ENCODE data around the gene SPAG17. TPM values are rescaled to one million over a fixed set of nuclear protein-coding genes. Genes with fewer than 3 reads are reported as not detected.
"Not testable (repeated sequence)": the region's sequence is repeated elsewhere in the genome, so short reads cannot be mapped to it uniquely, and the experiment has no call there.

The SPAG17 gene
- polyA plus RNA-seq, 1 of the 3 experiments (the other 2 are of a cell fraction) = not detected

DNA sequence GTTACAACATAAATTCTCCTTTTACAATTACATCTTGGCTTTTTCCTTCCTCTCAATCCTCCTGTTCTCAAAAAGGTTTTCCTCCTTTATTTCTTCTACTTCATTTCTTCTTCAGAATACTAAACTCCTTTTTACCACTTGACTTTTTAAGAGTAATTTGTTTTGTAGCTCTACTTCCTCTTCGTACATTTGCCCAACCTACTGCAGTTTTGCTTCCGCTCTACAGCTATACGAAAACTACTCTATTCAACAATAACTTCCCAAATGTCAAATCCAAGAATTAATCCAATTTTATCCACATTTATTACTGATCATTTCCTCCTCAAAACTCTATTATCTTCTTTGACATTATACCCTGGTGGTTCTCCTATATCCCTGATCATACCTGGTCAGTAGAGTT lies 259.0 kb downstream of the SPAG17 start:
- Histone ChIP-seq H3K9me2 (no peaks in the 10 kb centered on the region), H3K9me3 (no peaks in the 10 kb centered on the region), H2AFZ (ENCODE audit: low read depth) (no peak overlapping the region), H3K36me3 (replicated peaks in 1 of 2; ENCODE audit: control insufficient read depth in 1 of 2, insufficient read depth in 2 of 2, low read length in 1 of 2) (peaks cover 6 to 12% of the 10 kb centered on the region in 2 experiments), H3K27me3 (ENCODE audit: insufficient read depth) (no peaks in the 10 kb centered on the region), H3K4me3 (ENCODE audit: low read depth in 2 of 2, low read length in 1 of 2) (no peak overlapping the region), H3K79me2 (ENCODE audit: insufficient read depth) (peaks cover 92% of the 10 kb centered on the region), H3K4me1 (ENCODE audit: control insufficient read depth in 1 of 2, insufficient read depth in 2 of 2, low read depth in 1 of 2, low read length in 1 of 2) (peaks cover 10 to 12% of the 10 kb centered on the region in 2 experiments; a peak in 3 of 4 replicates), H3K4me2 (no peak overlapping the region), H4K20me1 (ENCODE audit: insufficient read depth) (peaks cover 42% of the 10 kb centered on the region), H3K9ac (no peak overlapping the region), H3F3A (replicated peaks; ENCODE audit: insufficient read depth) (peaks cover 9% of the 10 kb centered on the region), H3K27ac (ENCODE audit: low read depth in 2 of 2, low read length in 1 of 2) (no peak overlapping the region)
- WGBS (ENCODE audit: low lambda C conversion rate) = 98% methylated on average over 3 of the region's 3 CpGs
- no peak for DNase-seq
- no peak for TF ChIP-seq RCOR1 (IDR thresholded peaks at IDR 0.05; ENCODE audit: low read length)
- no peak for TF ChIP-seq FOXJ3 (CRISPR knock-in tag; IDR thresholded peaks at IDR 0.05)
- TF ChIP-seq, protein P1, sequence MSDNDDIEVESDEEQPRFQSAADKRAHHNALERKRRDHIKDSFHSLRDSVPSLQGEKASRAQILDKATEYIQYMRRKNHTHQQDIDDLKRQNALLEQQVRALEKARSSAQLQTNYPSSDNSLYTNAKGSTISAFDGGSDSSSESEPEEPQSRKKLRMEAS (IDR thresholded peaks at IDR 0.05; ENCODE audit: low read depth) = no peak
- TF ChIP-seq ELF1 (IDR thresholded peaks at IDR 0.05) = no peak
- TF ChIP-seq FOXM1 (IDR thresholded peaks at IDR 0.05; ENCODE audit: low read depth) = no peak
- no peak for TF ChIP-seq JUND (IDR thresholded peaks at IDR 0.05)
- TF ChIP-seq, protein P2, sequence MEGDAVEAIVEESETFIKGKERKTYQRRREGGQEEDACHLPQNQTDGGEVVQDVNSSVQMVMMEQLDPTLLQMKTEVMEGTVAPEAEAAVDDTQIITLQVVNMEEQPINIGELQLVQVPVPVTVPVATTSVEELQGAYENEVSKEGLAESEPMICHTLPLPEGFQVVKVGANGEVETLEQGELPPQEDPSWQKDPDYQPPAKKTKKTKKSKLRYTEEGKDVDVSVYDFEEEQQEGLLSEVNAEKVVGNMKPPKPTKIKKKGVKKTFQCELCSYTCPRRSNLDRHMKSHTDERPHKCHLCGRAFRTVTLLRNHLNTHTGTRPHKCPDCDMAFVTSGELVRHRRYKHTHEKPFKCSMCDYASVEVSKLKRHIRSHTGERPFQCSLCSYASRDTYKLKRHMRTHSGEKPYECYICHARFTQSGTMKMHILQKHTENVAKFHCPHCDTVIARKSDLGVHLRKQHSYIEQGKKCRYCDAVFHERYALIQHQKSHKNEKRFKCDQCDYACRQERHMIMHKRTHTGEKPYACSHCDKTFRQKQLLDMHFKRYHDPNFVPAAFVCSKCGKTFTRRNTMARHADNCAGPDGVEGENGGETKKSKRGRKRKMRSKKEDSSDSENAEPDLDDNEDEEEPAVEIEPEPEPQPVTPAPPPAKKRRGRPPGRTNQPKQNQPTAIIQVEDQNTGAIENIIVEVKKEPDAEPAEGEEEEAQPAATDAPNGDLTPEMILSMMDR (IDR thresholded peaks at IDR 0.05) = no peak
- no peak for TF ChIP-seq CHD2 (IDR thresholded peaks at IDR 0.05; ENCODE audit: low read length, partially characterized antibody)
- no peak for TF ChIP-seq YY1 (IDR thresholded peaks at IDR 0.05; ENCODE audit: low read depth)
- ChIA-PET CTCF (interaction anchor here (0.7 to 2.5 kb wide), 3 partner anchors 8 to 32 kb away, joined by 3 to 9 read pairs (median 3); no protein-coding TSS in a partner anchor), POLR2A (no interaction called here)

DNA sequence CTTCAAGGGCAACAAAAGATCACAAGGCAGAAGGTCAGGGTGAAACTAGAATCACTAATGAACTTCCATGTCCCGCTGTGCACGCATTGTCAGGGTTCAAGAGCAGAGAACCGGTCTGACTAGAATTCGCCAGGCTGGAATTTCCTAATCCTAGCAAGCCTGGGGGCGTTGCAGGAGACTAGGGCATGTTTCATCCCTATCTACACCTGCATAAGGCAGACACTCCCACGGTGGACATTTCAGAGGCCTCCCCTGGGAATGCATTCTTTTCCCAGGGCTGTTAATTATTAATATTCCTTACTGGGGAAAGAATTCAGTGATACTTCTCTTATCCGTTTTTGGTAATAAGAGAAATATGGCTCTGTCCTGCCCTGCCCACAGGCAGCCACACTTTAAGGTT lies 262.3 kb downstream of the SPAG17 start:
- CTCF ChIA-PET; H3K9me3 ChIP-seq; H3K9me2 ChIP-seq; DNase-seq; H3F3A ChIP-seq (replicated peaks; ENCODE audit: insufficient read depth); H3K27ac ChIP-seq (ENCODE audit: low read depth in 2 of 2, low read length in 1 of 2); H3K4me3 ChIP-seq (ENCODE audit: low read depth in 2 of 2, low read length in 1 of 2); H2AFZ ChIP-seq (ENCODE audit: low read depth); H3K4me1 ChIP-seq (ENCODE audit: control insufficient read depth in 1 of 2, insufficient read depth in 2 of 2, low read depth in 1 of 2, low read length in 1 of 2); H3K4me2 ChIP-seq; H3K27me3 ChIP-seq (ENCODE audit: insufficient read depth); POLR2A ChIA-PET; H3K9ac ChIP-seq: not testable (repeated sequence)
- Histone ChIP-seq H4K20me1 (ENCODE audit: insufficient read depth) (peaks cover 42% of the 10 kb centered on the region), H3K79me2 (ENCODE audit: insufficient read depth) (peaks cover 74% of the 10 kb centered on the region), H3K36me3 (replicated peaks in 1 of 2; ENCODE audit: control insufficient read depth in 1 of 2, insufficient read depth in 2 of 2, low read length in 1 of 2) (peaks cover 29 to 34% of the 10 kb centered on the region in 2 experiments)
- WGBS (ENCODE audit: low lambda C conversion rate) = 96% methylated on average over 7 of the region's 7 CpGs

DNA sequence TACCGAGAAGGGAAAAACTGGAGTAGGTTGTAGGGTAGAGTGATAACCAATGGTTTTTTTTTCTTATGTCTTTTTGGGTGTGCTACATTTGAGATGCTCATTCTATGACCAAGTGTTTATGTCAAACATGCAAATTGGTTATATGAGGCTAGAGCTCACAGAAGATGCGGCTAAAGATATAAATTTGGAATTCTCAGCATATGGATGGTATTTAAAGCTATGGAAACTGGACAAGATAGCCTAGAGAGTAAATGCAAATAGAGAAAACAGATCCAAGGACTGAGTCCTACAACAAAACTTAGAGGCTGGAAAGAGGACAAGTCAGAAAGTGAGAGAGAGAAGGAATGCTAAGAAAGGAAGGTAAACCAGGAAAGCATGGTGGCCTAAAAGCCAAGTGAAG lies 263.0 kb downstream of the SPAG17 start:
- Histone ChIP-seq H3K4me2 (no peak overlapping the region), H3K4me3 (ENCODE audit: low read depth in 2 of 2, low read length in 1 of 2) (no peak overlapping the region), H3K27ac (ENCODE audit: low read depth in 2 of 2, low read length in 1 of 2) (no peak overlapping the region), H3K4me1 (ENCODE audit: control insufficient read depth in 1 of 2, insufficient read depth in 2 of 2, low read depth in 1 of 2, low read length in 1 of 2) (no peaks in the 10 kb centered on the region; a peak in 1 of 4 replicates), H3K27me3 (ENCODE audit: insufficient read depth) (no peaks in the 10 kb centered on the region), H4K20me1 (ENCODE audit: insufficient read depth) (peaks cover 35% of the 10 kb centered on the region), H3K9me3 (no peaks in the 10 kb centered on the region), H3K79me2 (ENCODE audit: insufficient read depth) (peaks cover 67% of the 10 kb centered on the region), H3K9ac (no peak overlapping the region), H3F3A (replicated peaks; ENCODE audit: insufficient read depth) (no peaks in the 10 kb centered on the region), H3K9me2 (no peaks in the 10 kb centered on the region), H3K36me3 (replicated peaks in 1 of 2; ENCODE audit: control insufficient read depth in 1 of 2, insufficient read depth in 2 of 2, low read length in 1 of 2) (peaks cover 36 to 42% of the 10 kb centered on the region in 2 experiments), H2AFZ (ENCODE audit: low read depth) (no peak overlapping the region)
- POLR2A ChIA-PET = no interaction called here
- no peak for DNase-seq
- 96% methylated on average over 2 of the region's 2 CpGs for WGBS (ENCODE audit: low lambda C conversion rate)
- CTCF ChIA-PET = no interaction called here
- TF ChIP-seq TAF1 (IDR thresholded peaks at IDR 0.05; ENCODE audit: borderline replicate concordance, low read depth, low read length) = no peak
- no peak for TF ChIP-seq EZH2phosphoT487 (IDR thresholded peaks at IDR 0.05; ENCODE audit: borderline replicate concordance, low read depth)
- TF ChIP-seq, protein P1 (IDR thresholded peaks at IDR 0.05; ENCODE audit: low read depth) = no peak
- TF ChIP-seq, protein P3, sequence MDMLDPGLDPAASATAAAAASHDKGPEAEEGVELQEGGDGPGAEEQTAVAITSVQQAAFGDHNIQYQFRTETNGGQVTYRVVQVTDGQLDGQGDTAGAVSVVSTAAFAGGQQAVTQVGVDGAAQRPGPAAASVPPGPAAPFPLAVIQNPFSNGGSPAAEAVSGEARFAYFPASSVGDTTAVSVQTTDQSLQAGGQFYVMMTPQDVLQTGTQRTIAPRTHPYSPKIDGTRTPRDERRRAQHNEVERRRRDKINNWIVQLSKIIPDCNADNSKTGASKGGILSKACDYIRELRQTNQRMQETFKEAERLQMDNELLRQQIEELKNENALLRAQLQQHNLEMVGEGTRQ (IDR thresholded peaks at IDR 0.05; ENCODE audit: borderline replicate concordance, low read depth, low read length) = no peak
- TF ChIP-seq, protein P4, sequence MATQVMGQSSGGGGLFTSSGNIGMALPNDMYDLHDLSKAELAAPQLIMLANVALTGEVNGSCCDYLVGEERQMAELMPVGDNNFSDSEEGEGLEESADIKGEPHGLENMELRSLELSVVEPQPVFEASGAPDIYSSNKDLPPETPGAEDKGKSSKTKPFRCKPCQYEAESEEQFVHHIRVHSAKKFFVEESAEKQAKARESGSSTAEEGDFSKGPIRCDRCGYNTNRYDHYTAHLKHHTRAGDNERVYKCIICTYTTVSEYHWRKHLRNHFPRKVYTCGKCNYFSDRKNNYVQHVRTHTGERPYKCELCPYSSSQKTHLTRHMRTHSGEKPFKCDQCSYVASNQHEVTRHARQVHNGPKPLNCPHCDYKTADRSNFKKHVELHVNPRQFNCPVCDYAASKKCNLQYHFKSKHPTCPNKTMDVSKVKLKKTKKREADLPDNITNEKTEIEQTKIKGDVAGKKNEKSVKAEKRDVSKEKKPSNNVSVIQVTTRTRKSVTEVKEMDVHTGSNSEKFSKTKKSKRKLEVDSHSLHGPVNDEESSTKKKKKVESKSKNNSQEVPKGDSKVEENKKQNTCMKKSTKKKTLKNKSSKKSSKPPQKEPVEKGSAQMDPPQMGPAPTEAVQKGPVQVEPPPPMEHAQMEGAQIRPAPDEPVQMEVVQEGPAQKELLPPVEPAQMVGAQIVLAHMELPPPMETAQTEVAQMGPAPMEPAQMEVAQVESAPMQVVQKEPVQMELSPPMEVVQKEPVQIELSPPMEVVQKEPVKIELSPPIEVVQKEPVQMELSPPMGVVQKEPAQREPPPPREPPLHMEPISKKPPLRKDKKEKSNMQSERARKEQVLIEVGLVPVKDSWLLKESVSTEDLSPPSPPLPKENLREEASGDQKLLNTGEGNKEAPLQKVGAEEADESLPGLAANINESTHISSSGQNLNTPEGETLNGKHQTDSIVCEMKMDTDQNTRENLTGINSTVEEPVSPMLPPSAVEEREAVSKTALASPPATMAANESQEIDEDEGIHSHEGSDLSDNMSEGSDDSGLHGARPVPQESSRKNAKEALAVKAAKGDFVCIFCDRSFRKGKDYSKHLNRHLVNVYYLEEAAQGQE (IDR thresholded peaks at IDR 0.05; ENCODE audit: low read depth, low read length) = no peak
- TF ChIP-seq TEAD4 (IDR thresholded peaks at IDR 0.05; ENCODE audit: borderline replicate concordance, insufficient read depth) = no peak
- TF ChIP-seq RXRA (IDR thresholded peaks at IDR 0.05; ENCODE audit: borderline replicate concordance, low read depth) = no peak
- no peak for TF ChIP-seq FOXJ3 (CRISPR knock-in tag; IDR thresholded peaks at IDR 0.05)
- no peak for TF ChIP-seq RAD21 (IDR thresholded peaks at IDR 0.05; ENCODE audit: low read length)
